Measurements from ENCODE around the gene CERK.

CERK gene

GRCh38 chr22:46665751-46666280 lies 72.2 kb downstream of the CERK start:
- Histone ChIP-seq H3K27me3 (ENCODE audit: insufficient read depth, poor library complexity, severe bottlenecking) (no peaks in the 10 kb centered on the region), H3K4me3 (replicated peaks; ENCODE audit: insufficient read depth, low read length) (no peak overlapping the region), H3K27ac (replicated peaks) (no peak overlapping the region)
- no peak for DNase-seq (ENCODE audit: low read depth in 1 of 2, low spot score in 1 of 2)
- TF ChIP-seq, protein P1, sequence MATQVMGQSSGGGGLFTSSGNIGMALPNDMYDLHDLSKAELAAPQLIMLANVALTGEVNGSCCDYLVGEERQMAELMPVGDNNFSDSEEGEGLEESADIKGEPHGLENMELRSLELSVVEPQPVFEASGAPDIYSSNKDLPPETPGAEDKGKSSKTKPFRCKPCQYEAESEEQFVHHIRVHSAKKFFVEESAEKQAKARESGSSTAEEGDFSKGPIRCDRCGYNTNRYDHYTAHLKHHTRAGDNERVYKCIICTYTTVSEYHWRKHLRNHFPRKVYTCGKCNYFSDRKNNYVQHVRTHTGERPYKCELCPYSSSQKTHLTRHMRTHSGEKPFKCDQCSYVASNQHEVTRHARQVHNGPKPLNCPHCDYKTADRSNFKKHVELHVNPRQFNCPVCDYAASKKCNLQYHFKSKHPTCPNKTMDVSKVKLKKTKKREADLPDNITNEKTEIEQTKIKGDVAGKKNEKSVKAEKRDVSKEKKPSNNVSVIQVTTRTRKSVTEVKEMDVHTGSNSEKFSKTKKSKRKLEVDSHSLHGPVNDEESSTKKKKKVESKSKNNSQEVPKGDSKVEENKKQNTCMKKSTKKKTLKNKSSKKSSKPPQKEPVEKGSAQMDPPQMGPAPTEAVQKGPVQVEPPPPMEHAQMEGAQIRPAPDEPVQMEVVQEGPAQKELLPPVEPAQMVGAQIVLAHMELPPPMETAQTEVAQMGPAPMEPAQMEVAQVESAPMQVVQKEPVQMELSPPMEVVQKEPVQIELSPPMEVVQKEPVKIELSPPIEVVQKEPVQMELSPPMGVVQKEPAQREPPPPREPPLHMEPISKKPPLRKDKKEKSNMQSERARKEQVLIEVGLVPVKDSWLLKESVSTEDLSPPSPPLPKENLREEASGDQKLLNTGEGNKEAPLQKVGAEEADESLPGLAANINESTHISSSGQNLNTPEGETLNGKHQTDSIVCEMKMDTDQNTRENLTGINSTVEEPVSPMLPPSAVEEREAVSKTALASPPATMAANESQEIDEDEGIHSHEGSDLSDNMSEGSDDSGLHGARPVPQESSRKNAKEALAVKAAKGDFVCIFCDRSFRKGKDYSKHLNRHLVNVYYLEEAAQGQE (IDR thresholded peaks at IDR 0.05; ENCODE audit: insufficient replicate concordance, low read depth) = no peak
- TF ChIP-seq POLR2AphosphoS5 (IDR thresholded peaks at IDR 0.05; ENCODE audit: low read depth) (no peak), GABPA (IDR thresholded peaks at IDR 0.05; ENCODE audit: low read depth) (no peak), SPI1 (IDR thresholded peaks at IDR 0.05; ENCODE audit: borderline replicate concordance, low read depth) (no peak)
- TF ChIP-seq, protein P2, sequence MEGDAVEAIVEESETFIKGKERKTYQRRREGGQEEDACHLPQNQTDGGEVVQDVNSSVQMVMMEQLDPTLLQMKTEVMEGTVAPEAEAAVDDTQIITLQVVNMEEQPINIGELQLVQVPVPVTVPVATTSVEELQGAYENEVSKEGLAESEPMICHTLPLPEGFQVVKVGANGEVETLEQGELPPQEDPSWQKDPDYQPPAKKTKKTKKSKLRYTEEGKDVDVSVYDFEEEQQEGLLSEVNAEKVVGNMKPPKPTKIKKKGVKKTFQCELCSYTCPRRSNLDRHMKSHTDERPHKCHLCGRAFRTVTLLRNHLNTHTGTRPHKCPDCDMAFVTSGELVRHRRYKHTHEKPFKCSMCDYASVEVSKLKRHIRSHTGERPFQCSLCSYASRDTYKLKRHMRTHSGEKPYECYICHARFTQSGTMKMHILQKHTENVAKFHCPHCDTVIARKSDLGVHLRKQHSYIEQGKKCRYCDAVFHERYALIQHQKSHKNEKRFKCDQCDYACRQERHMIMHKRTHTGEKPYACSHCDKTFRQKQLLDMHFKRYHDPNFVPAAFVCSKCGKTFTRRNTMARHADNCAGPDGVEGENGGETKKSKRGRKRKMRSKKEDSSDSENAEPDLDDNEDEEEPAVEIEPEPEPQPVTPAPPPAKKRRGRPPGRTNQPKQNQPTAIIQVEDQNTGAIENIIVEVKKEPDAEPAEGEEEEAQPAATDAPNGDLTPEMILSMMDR (IDR thresholded peaks at IDR 0.05; ENCODE audit: insufficient read depth, low read length) = no peak

- no peak for DNase-seq (ENCODE audit: low read depth in 1 of 2, low spot score in 1 of 2)
- H3K27ac ChIP-seq (replicated peaks) = no peak overlapping the region
- H3K27me3 ChIP-seq (ENCODE audit: insufficient read depth, poor library complexity, severe bottlenecking) = no peaks in the 10 kb centered on the region
- H3K4me3 ChIP-seq (replicated peaks; ENCODE audit: insufficient read depth, low read length) = no peak overlapping the region
- no peak for TF ChIP-seq POLR2AphosphoS5 (IDR thresholded peaks at IDR 0.05; ENCODE audit: low read depth)
- no peak for TF ChIP-seq SPI1 (IDR thresholded peaks at IDR 0.05; ENCODE audit: borderline replicate concordance, low read depth)
- TF ChIP-seq, protein P1 (IDR thresholded peaks at IDR 0.05; ENCODE audit: insufficient replicate concordance, low read depth) = no peak
- no peak for TF ChIP-seq GABPA (IDR thresholded peaks at IDR 0.05; ENCODE audit: low read depth)
- TF ChIP-seq, protein P2 (IDR thresholded peaks at IDR 0.05; ENCODE audit: insufficient read depth, low read length) = no peak
These were observed 72.8 kb downstream of the CERK start for GRCh38 chr22:46665151-46665695.

DNA sequence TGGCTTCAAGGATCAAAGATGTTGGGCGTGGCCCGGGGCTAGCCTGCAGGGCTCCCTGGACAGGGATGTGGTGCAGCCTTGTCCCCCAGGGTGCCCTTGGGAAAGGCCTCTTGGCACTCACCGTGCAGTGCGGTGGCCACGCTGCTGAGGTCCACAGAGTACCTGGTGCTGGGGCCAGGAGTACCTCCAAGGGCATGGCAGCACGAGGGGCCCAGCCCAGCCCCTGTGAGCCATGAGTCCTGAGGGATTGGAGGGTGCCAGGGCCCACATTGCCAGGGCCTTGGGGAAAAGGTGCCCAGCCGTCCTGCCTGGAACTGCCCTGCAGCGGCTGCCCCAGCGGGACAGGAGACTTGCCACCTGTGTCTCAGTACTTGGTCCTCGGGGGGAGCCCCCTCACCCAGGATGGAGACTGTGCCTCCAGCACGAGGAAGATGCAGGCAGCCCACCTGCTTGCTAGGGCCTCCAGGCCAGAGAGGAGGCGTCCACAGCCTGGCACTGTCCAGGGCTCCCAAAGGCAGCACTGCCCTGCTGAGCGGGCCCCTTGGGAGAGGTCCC lies 73.7 kb downstream of the CERK start:
- no peak overlapping the region for H3K4me3 ChIP-seq (replicated peaks; ENCODE audit: insufficient read depth, low read length)

More for the DNA sequence above, 73.7 kb downstream of the CERK start:
- TF ChIP-seq SPI1 (IDR thresholded peaks at IDR 0.05; ENCODE audit: borderline replicate concordance, low read depth) (no peak), GABPA (IDR thresholded peaks at IDR 0.05; ENCODE audit: low read depth) (no peak), POLR2AphosphoS5 (IDR thresholded peaks at IDR 0.05; ENCODE audit: low read depth) (no peak; the same call in 1 of the 2 replicates)
- TF ChIP-seq, protein P1 (IDR thresholded peaks at IDR 0.05; ENCODE audit: insufficient replicate concordance, low read depth) = no peak
- TF ChIP-seq, protein P2 (IDR thresholded peaks at IDR 0.05; ENCODE audit: insufficient read depth, low read length) = no peak
- no peak for DNase-seq (ENCODE audit: low read depth in 1 of 2, low spot score in 1 of 2)
- Histone ChIP-seq H3K27ac (replicated peaks) (no peak overlapping the region), H3K27me3 (ENCODE audit: insufficient read depth, poor library complexity, severe bottlenecking) (no peaks in the 10 kb centered on the region)

All from HL-60 (cell line).